Sigmoid colon (tissue), 7 donors: ENCODE measurements around the gene TNRC18. TPM values are rescaled to one million over a fixed set of nuclear protein-coding genes. Genes with fewer than 3 reads are reported as not detected.

ENCODE experiments used
- DNase-seq: peaks from one replicate; pipeline ENCODE4 v3.0.0-alpha.2; 2019
- H3K27ac ChIP-seq, 4 donors: fragments of 200-600 bp; sonication (generic); one replicate each; pipeline ENCODE4 v1.5.1; 2016 to 2019; ENCODE audit warnings: mild to moderate bottlenecking in 1 of 4
- H3K27me3 ChIP-seq, 3 donors: fragments of 200-600 bp; sonication (generic); one replicate each; pipeline ENCODE4 v1.5.1; 2019; ENCODE audit warnings: mild to moderate bottlenecking in 1 of 3
- H3K36me3 ChIP-seq, 4 donors: fragments of 200-600 bp; sonication (generic); one replicate each; pipeline ENCODE4 v1.5.1; 2016 to 2019
- H3K4me1 ChIP-seq, 4 donors: fragments of 200-600 bp; sonication (generic); one replicate each; pipeline ENCODE4 v1.5.1; 2017 to 2019
- H3K4me3 ChIP-seq, 4 donors: fragments of 200-600 bp; sonication (generic); one replicate each; pipeline ENCODE4 v1.5.1; 2017 to 2019; ENCODE audit warnings: mild to moderate bottlenecking in 2 of 4, moderate library complexity in 1 of 4
- H3K9me3 ChIP-seq, 4 donors: fragments of 200-600 bp in 3 of 4; sonication (generic) in 3 of 4; one replicate each; pipeline versions ENCODE4 v1.5.1 to v1.6.1; 2013 to 2019
- CTCF ChIP-seq, 4 experiments: fragments of 450-650 bp in 3 of 4; fragments of 200-600 bp in 1 of 4; IDR thresholded peaks; one replicate each; pipeline ENCODE4 v1.5.1; 2016 to 2019; ENCODE audit warnings: antibody characterized with exemption in 4 of 4, mild to moderate bottlenecking in 3 of 4, moderate library complexity in 2 of 4
- EP300 ChIP-seq, 4 donors: sonication (generic); formaldehyde crosslinking; IDR thresholded peaks; one replicate each; pipeline ENCODE4 v1.6.1; 2017; ENCODE audit warnings: antibody characterized with exemption in 4 of 4
- POLR2A ChIP-seq, 2 donors: fragments of 450-650 bp; IDR thresholded peaks; one replicate each; pipeline ENCODE4 v1.6.1; 2016; ENCODE audit warnings: antibody characterized with exemption in 2 of 2, mild to moderate bottlenecking in 2 of 2, moderate library complexity in 2 of 2
- POLR2AphosphoS5 ChIP-seq, 4 donors: sonication (generic); formaldehyde crosslinking; IDR thresholded peaks; one replicate each; pipeline ENCODE4 v1.6.1; 2017; ENCODE audit warnings: antibody characterized with exemption in 4 of 4
- WGBS, 2 donors: extraction: QIAGEN DNeasy Blood & Tissue Kit; methylation state at CpG; one replicate each; pipeline ENCODE4 v1.1.7; 2013; 5-methylcytosine and 5-hydroxymethylcytosine counted together
- intact Hi-C: fragments of 100-400 bp; cut with DNase I; formaldehyde crosslinking; loops from one replicate; pipeline ENCODE4 v1.15.1; 2023
- polyA plus RNA-seq, 3 donors: library from polyadenylated mRNA; stranded (reverse); fragments of 200-250 nt; gene quantifications; one replicate each; pipeline ENCODE4 v1.2.3, GENCODE V29; 2013
- total RNA-seq, 4 donors: library from RNA; depleted of rRNA; stranded (reverse); fragments of >200 nt; gene quantifications; one replicate each; pipeline ENCODE4 v1.1.0, GENCODE V29; 2016
- donor health status: healthy with polysubstance abuse.
- donor health status: Bipolar disorder and iron deficiency.
- donor health status: healthy.

TNRC18 gene
- total and polyA plus RNA-seq, 7 donors: 12.6 to 187 (median 44.9) TPM

GRCh38 chr7:5406957-5407945 lies 16.4 kb downstream of the TNRC18 start:
- H3K27ac ChIP-seq: peak overlapping the region; percentile 50 to 100 (median 62)
- H3K9me3 ChIP-seq: no peaks in the 10 kb centered on the region
- no peak overlapping the region for H3K4me3 ChIP-seq
- no peak for DNase-seq
- no peaks in the 10 kb centered on the region for H3K27me3 ChIP-seq
- 82 to 87% methylated on average over 24 of the region's 24 CpGs for WGBS, 2 donors
- H3K36me3 ChIP-seq: peaks cover 0 to 13% (median 4%) of the 10 kb centered on the region in 4 donors
- TF ChIP-seq CTCF (IDR thresholded peaks at IDR 0.05) (no peak), POLR2A (IDR thresholded peaks at IDR 0.05) (no peak), POLR2AphosphoS5 (IDR thresholded peaks at IDR 0.05) (no peak), EP300 (IDR thresholded peaks at IDR 0.05) (no peak)
- peaks cover 0 to 65% (median 58%) of the 10 kb centered on the region in 4 donors for H3K4me1 ChIP-seq
- intact Hi-C loops: no loop called here

- H3K27ac ChIP-seq: peak overlapping the region; percentile 40 to 67 (median 63)
- TF ChIP-seq POLR2AphosphoS5 (IDR thresholded peaks at IDR 0.05): no peak
- no peak for TF ChIP-seq POLR2A (IDR thresholded peaks at IDR 0.05)
- TF ChIP-seq CTCF (IDR thresholded peaks at IDR 0.05): no peak
- TF ChIP-seq EP300 (IDR thresholded peaks at IDR 0.05): no peak
- no peak overlapping the region for H3K4me3 ChIP-seq
- peaks cover 0 to 65% (median 57%) of the 10 kb centered on the region in 4 donors for H3K4me1 ChIP-seq
- 80 to 84% methylated on average over 8 of the region's 8 CpGs for WGBS, 2 donors
- peaks cover 0 to 19% (median 4%) of the 10 kb centered on the region in 4 donors for H3K36me3 ChIP-seq
- intact Hi-C loops: no loop called here
- no peaks in the 10 kb centered on the region for H3K27me3 ChIP-seq
- no peak for DNase-seq
- no peaks in the 10 kb centered on the region for H3K9me3 ChIP-seq
These were observed 19.2 kb downstream of the TNRC18 start for GRCh38 chr7:5404421-5404826.

- peaks cover 0 to 19% (median 4%) of the 10 kb centered on the region in 4 donors for H3K36me3 ChIP-seq
- H3K27me3 ChIP-seq: no peaks in the 10 kb centered on the region
- peak overlapping the region; percentile 40 to 67 (median 63) for H3K27ac ChIP-seq
- peaks cover 0 to 65% (median 56%) of the 10 kb centered on the region in 4 donors for H3K4me1 ChIP-seq
- TF ChIP-seq POLR2AphosphoS5 (IDR thresholded peaks at IDR 0.05) (no peak), POLR2A (IDR thresholded peaks at IDR 0.05) (no peak), EP300 (IDR thresholded peaks at IDR 0.05) (no peak), CTCF (IDR thresholded peaks at IDR 0.05) (no peak)
- no peak for DNase-seq
- WGBS, 2 donors: 95 to 96% methylated on average over 6 of the region's 6 CpGs
- H3K4me3 ChIP-seq: no peak overlapping the region
- intact Hi-C loops: no loop called here
- no peaks in the 10 kb centered on the region for H3K9me3 ChIP-seq
These were observed 20.2 kb downstream of the TNRC18 start for GRCh38 chr7:5403442-5403841.

GRCh38 chr7:5397736-5398135 lies 25.9 kb downstream of the TNRC18 start:
- no peaks in the 10 kb centered on the region for H3K27me3 ChIP-seq
- H3K4me1 ChIP-seq: peaks cover 0 to 61% (median 58%) of the 10 kb centered on the region in 4 donors
- H3K9me3 ChIP-seq: no peaks in the 10 kb centered on the region
- H3K36me3 ChIP-seq: peaks cover 4 to 23% (median 15%) of the 10 kb centered on the region in 4 donors
- TF ChIP-seq POLR2AphosphoS5 (IDR thresholded peaks at IDR 0.05) (no peak), POLR2A (IDR thresholded peaks at IDR 0.05) (no peak), EP300 (IDR thresholded peaks at IDR 0.05) (no peak), CTCF (IDR thresholded peaks at IDR 0.05) (no peak)
- peak overlapping the region; percentile 78 to 85 (median 80) for H3K27ac ChIP-seq
- 53 to 69% methylated on average over 7 of the region's 7 CpGs for WGBS, 2 donors
- H3K4me3 ChIP-seq: no peak overlapping the region
- DNase-seq: no peak
- intact Hi-C loops: loop anchor here (2.0 to 5.0 kb wide), 2 partner anchors 17 to 40 kb away; no protein-coding TSS in a partner anchor
